ENCODE results near the gene SDK1. TPM values are rescaled to one million over a fixed set of nuclear protein-coding genes. Genes with fewer than 3 reads are reported as not detected.

SDK1 gene
- total RNA-seq, 4 donors from 2014 or later, result 2.5 to 12.9 (median 6.1) TPM

GRCh38 chr7:4151926-4152549 is 851.0 kb downstream of the SDK1 start:
- 85% methylated on average over 11 of the region's 13 CpGs for WGBS

GRCh38 chr7:4154882-4155535 is 854.0 kb downstream of the SDK1 start:
- no peak for TF ChIP-seq CTCF (IDR thresholded peaks at IDR 0.05)
- Histone ChIP-seq H3K27ac (no peak overlapping the region), H3K4me1 (peaks cover 5% of the 10 kb centered on the region), H3K4me3 (no peak overlapping the region), H3K27me3 (no peaks in the 10 kb centered on the region), H3K36me3 (no peaks in the 10 kb centered on the region), H3K9me3 (no peaks in the 10 kb centered on the region)
- WGBS, result 89% methylated on average over 8 of the region's 12 CpGs
- no peak for DNase-seq (ENCODE audit: low spot score in 2 of 2)

More at GRCh38 chr7:4151926-4152549, 851.0 kb downstream of the SDK1 start:
- no peak for TF ChIP-seq EP300 (IDR thresholded peaks at IDR 0.05)
- TF ChIP-seq POLR2AphosphoS5 (IDR thresholded peaks at IDR 0.05), result no peak
- Histone ChIP-seq H3K27ac (no peak overlapping the region), H3K9me3 (no peaks in the 10 kb centered on the region), H3K4me1 (no peaks in the 10 kb centered on the region), H3K36me3 (no peaks in the 10 kb centered on the region), H3K27me3 (no peaks in the 10 kb centered on the region), H3K4me3 (no peak overlapping the region)
- no peak for DNase-seq (ENCODE audit: low spot score in 2 of 2)

GRCh38 chr7:4156190-4156589 is 855.1 kb downstream of the SDK1 start:
- H3K36me3 ChIP-seq, result no peaks in the 10 kb centered on the region
- no peaks in the 10 kb centered on the region for H3K27me3 ChIP-seq
- H3K4me3 ChIP-seq, result no peak overlapping the region
- H3K9me3 ChIP-seq, result no peaks in the 10 kb centered on the region
- peaks cover 5% of the 10 kb centered on the region for H3K4me1 ChIP-seq
- DNase-seq (ENCODE audit: low spot score in 2 of 2), result no peak
- 94% methylated on average over 5 of the region's 5 CpGs for WGBS
- TF ChIP-seq CTCF (IDR thresholded peaks at IDR 0.05) (no peak), POLR2A (IDR thresholded peaks at IDR 0.05) (no peak), EP300 (IDR thresholded peaks at IDR 0.05) (no peak), POLR2AphosphoS5 (IDR thresholded peaks at IDR 0.05) (no peak)
- no peak overlapping the region for H3K27ac ChIP-seq

- DNase-seq (ENCODE audit: low spot score in 2 of 2), result no peak
- Histone ChIP-seq H3K27me3 (no peaks in the 10 kb centered on the region), H3K9me3 (no peaks in the 10 kb centered on the region), H3K27ac (no peak overlapping the region), H3K36me3 (no peaks in the 10 kb centered on the region), H3K4me3 (no peak overlapping the region), H3K4me1 (peaks cover 8% of the 10 kb centered on the region)
- no peak for TF ChIP-seq EP300 (IDR thresholded peaks at IDR 0.05)
- WGBS, result 82% methylated on average over 8 of the region's 10 CpGs
Measured at GRCh38 chr7:4157651-4158050, 856.6 kb downstream of the SDK1 start.

GRCh38 chr7:4158441-4159153 is 857.5 kb downstream of the SDK1 start:
- Histone ChIP-seq H3K4me3 (no peak overlapping the region), H3K4me1 (peaks cover 10% of the 10 kb centered on the region), H3K27me3 (no peaks in the 10 kb centered on the region), H3K36me3 (no peaks in the 10 kb centered on the region), H3K27ac (no peak overlapping the region), H3K9me3 (no peaks in the 10 kb centered on the region)
- no peak for TF ChIP-seq POLR2AphosphoS5 (IDR thresholded peaks at IDR 0.05)
- 98% methylated on average over 25 of the region's 27 CpGs for WGBS
- no peak for DNase-seq (ENCODE audit: low spot score in 2 of 2)

GRCh38 chr7:4159154-4159501 is 858.1 kb downstream of the SDK1 start:
- Histone ChIP-seq H3K9me3 (no peaks in the 10 kb centered on the region), H3K4me1 (peaks cover 10% of the 10 kb centered on the region), H3K27ac (no peak overlapping the region), H3K36me3 (no peaks in the 10 kb centered on the region), H3K4me3 (no peak overlapping the region), H3K27me3 (no peaks in the 10 kb centered on the region)
- WGBS, result 83% methylated on average over 5 of the region's 5 CpGs
- DNase-seq (ENCODE audit: low spot score in 2 of 2), result no peak
- TF ChIP-seq POLR2AphosphoS5 (IDR thresholded peaks at IDR 0.05) (no peak), CTCF (IDR thresholded peaks at IDR 0.05) (no peak), POLR2A (IDR thresholded peaks at IDR 0.05) (no peak), EP300 (IDR thresholded peaks at IDR 0.05) (no peak)
